Endothelial cell (in vitro differentiated cells): ENCODE data around the gene GRM7. TPM values are rescaled to one million over a fixed set of nuclear protein-coding genes. Genes with fewer than 3 reads are reported as not detected.

ENCODE experiments used
- DNase-seq: peaks from one replicate; pipeline ENCODE4 v3.0.0; 2021; ENCODE audit warnings: low spot score
- H3K27ac Mint-ChIP-seq: one replicate; pipeline ENCODE4 v1.8.0; 2021; ENCODE audit warnings: mixed read lengths, inconsistent platforms; ENCODE audit not compliant: unreplicated experiment
- H3K27me3 Mint-ChIP-seq: one replicate; pipeline ENCODE4 v1.8.0; 2021; ENCODE audit warnings: mild to moderate bottlenecking, moderate library complexity, mixed read lengths, inconsistent platforms; ENCODE audit not compliant: unreplicated experiment
- H3K36me3 Mint-ChIP-seq: one replicate; pipeline ENCODE4 v1.8.0; 2021; ENCODE audit warnings: mild to moderate bottlenecking, low read depth, mixed read lengths, inconsistent platforms; ENCODE audit not compliant: unreplicated experiment
- H3K4me1 Mint-ChIP-seq: one replicate; pipeline ENCODE4 v1.8.0; 2021; ENCODE audit warnings: mild to moderate bottlenecking, mixed read lengths, inconsistent platforms; ENCODE audit not compliant: unreplicated experiment
- H3K4me3 Mint-ChIP-seq: one replicate; pipeline ENCODE4 v1.8.0; 2021; ENCODE audit warnings: mild to moderate bottlenecking, mixed read lengths, inconsistent platforms; ENCODE audit not compliant: unreplicated experiment
- H3K9me3 Mint-ChIP-seq: one replicate; pipeline ENCODE4 v1.8.0; 2021; ENCODE audit warnings: mixed read lengths, inconsistent platforms; ENCODE audit not compliant: unreplicated experiment
- total RNA-seq: library from RNA; stranded (reverse); fragmentation: NEBNext Ultra II Directional; extraction: Animal tissue kit (Norgen Biotek cat#: 25700); gene quantifications from one replicate; pipeline ENCODE4 v1.2.1, GENCODE V29; 2021; ENCODE audit not compliant: unreplicated experiment
- TF ChIP-seq, protein P1 (sequence below): fragments of 200-600 bp; sonication (generic); IDR thresholded peaks from one replicate; pipeline ENCODE4 v1.5.0; 2021; ENCODE audit warnings: antibody characterized with exemption; ENCODE audit not compliant: unreplicated experiment

The GRM7 gene
- total RNA-seq, 1 donor from 2014 or later = 0.18 TPM

- H3K4me3 Mint-ChIP-seq = no peak overlapping the region
- TF ChIP-seq, protein P1, sequence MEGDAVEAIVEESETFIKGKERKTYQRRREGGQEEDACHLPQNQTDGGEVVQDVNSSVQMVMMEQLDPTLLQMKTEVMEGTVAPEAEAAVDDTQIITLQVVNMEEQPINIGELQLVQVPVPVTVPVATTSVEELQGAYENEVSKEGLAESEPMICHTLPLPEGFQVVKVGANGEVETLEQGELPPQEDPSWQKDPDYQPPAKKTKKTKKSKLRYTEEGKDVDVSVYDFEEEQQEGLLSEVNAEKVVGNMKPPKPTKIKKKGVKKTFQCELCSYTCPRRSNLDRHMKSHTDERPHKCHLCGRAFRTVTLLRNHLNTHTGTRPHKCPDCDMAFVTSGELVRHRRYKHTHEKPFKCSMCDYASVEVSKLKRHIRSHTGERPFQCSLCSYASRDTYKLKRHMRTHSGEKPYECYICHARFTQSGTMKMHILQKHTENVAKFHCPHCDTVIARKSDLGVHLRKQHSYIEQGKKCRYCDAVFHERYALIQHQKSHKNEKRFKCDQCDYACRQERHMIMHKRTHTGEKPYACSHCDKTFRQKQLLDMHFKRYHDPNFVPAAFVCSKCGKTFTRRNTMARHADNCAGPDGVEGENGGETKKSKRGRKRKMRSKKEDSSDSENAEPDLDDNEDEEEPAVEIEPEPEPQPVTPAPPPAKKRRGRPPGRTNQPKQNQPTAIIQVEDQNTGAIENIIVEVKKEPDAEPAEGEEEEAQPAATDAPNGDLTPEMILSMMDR = no peak
- DNase-seq = no peak
- H3K9me3 Mint-ChIP-seq = no peaks in the 10 kb centered on the region
- H3K27me3 Mint-ChIP-seq = peaks cover 3% of the 10 kb centered on the region
- H3K4me1 Mint-ChIP-seq = no peaks in the 10 kb centered on the region
- H3K27ac Mint-ChIP-seq = no peak overlapping the region
- H3K36me3 Mint-ChIP-seq = no peaks in the 10 kb centered on the region
These were observed 345.0 kb downstream of the GRM7 start for GRCh38 chr3:7205962-7206361.

DNA sequence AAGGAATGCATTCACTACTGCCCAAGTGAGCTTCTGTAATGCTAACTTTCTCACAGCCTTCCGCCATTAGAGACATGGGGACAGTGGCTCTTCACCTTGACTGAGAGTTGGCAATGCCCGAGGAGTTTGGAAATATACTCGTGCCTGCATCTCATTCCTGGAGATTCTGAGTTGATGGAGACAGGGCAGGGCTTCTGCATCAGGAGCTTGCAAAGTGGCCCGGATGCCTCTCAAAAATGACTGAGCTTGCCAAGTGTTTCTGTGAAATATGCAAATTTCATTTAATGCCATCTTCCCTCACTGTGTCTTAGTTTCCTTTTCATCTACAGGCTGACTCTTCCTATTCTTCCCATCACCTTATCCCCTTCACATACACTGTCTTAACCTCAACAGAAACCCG is 346.2 kb downstream of the GRM7 start:
- H3K27ac Mint-ChIP-seq = no peak overlapping the region
- peaks cover 3% of the 10 kb centered on the region for H3K27me3 Mint-ChIP-seq
- DNase-seq = no peak
- H3K4me1 Mint-ChIP-seq = no peaks in the 10 kb centered on the region
- no peak overlapping the region for H3K4me3 Mint-ChIP-seq
- no peaks in the 10 kb centered on the region for H3K9me3 Mint-ChIP-seq
- TF ChIP-seq, protein P1 = no peak
- no peaks in the 10 kb centered on the region for H3K36me3 Mint-ChIP-seq

- Mint-ChIP-seq H3K36me3 (no peaks in the 10 kb centered on the region), H3K9me3 (no peaks in the 10 kb centered on the region), H3K4me1 (no peaks in the 10 kb centered on the region), H3K27ac (no peak overlapping the region), H3K4me3 (no peak overlapping the region), H3K27me3 (peaks cover 3% of the 10 kb centered on the region)
- TF ChIP-seq, protein P1 = no peak
- no peak for DNase-seq
These were observed 347.0 kb downstream of the GRM7 start for GRCh38 chr3:7207928-7208327.

- peaks cover 3% of the 10 kb centered on the region for H3K27me3 Mint-ChIP-seq
These were observed 348.2 kb downstream of the GRM7 start for GRCh38 chr3:7209098-7209497.

GRCh38 chr3:7211740-7212139 is 350.8 kb downstream of the GRM7 start:
- H3K36me3 Mint-ChIP-seq = no peaks in the 10 kb centered on the region
- no peaks in the 10 kb centered on the region for H3K9me3 Mint-ChIP-seq
- no peak overlapping the region for H3K4me3 Mint-ChIP-seq
- no peak for DNase-seq
- no peak overlapping the region for H3K27ac Mint-ChIP-seq
- TF ChIP-seq, protein P1 = no peak
- H3K4me1 Mint-ChIP-seq = no peaks in the 10 kb centered on the region
- H3K27me3 Mint-ChIP-seq = peaks cover 3% of the 10 kb centered on the region

More at GRCh38 chr3:7209098-7209497, 348.2 kb downstream of the GRM7 start:
- no peak for DNase-seq
- no peak overlapping the region for H3K27ac Mint-ChIP-seq
- H3K9me3 Mint-ChIP-seq = no peaks in the 10 kb centered on the region
- TF ChIP-seq, protein P1 = no peak
- H3K36me3 Mint-ChIP-seq = no peaks in the 10 kb centered on the region
- H3K4me3 Mint-ChIP-seq = no peak overlapping the region
- H3K4me1 Mint-ChIP-seq = no peaks in the 10 kb centered on the region
